ENCODE measurements around the gene APOL1. TPM values are rescaled to one million over a fixed set of nuclear protein-coding genes. Genes with fewer than 3 reads are reported as not detected.

APOL1 gene
- total and polyA plus RNA-seq, 2 of the 4 experiments (the other 2 are of a cell fraction): 0.36 to 0.77 TPM

GRCh38 chr22:36215981-36216380 is 37.0 kb upstream of the APOL1 start:
- no CpG with 5 or more reads among the region's 2 CpGs for WGBS, 2 experiments (ENCODE audit: extremely low coverage in 2 of 2, insufficient read length in 1 of 2)
- POLR2A ChIA-PET (ENCODE audit: unreplicated experiment): no interaction called here
- TF ChIP-seq CEBPB (IDR thresholded peaks at IDR 0.05; ENCODE audit: low read depth, low read length) (no peak), RCOR1 (IDR thresholded peaks at IDR 0.05; ENCODE audit: insufficient replicate concordance, low read length) (no peak), POLR2A (IDR thresholded peaks at IDR 0.05; ENCODE audit: low read depth, low read length) (no peak), RAD21 (IDR thresholded peaks at IDR 0.05; ENCODE audit: low read length) (no peak), RFX5 (IDR thresholded peaks at IDR 0.05; ENCODE audit: low read depth, low read length) (no peak), ELK1 (IDR thresholded peaks at IDR 0.05; ENCODE audit: borderline replicate concordance, low read depth, low read length) (no peak), MAZ (IDR thresholded peaks at IDR 0.05; ENCODE audit: borderline replicate concordance, low read depth, low read length) (no peak)

More at GRCh38 chr22:36215981-36216380, 37.0 kb upstream of the APOL1 start:
- ATAC-seq (ENCODE audit: low read depth) (no peak), DNase-seq (no peak)
- Histone ChIP-seq H2BK15ac (ENCODE audit: low read depth, low read length) (no peak overlapping the region), H3K14ac (replicated peaks; ENCODE audit: low read depth, low read length) (no peak overlapping the region), H3K56ac (ENCODE audit: extremely low read depth, insufficient read depth, low read length) (no peak overlapping the region), H2BK20ac (ENCODE audit: low read depth, low read length) (no peak overlapping the region), H3K27me3 (ENCODE audit: control insufficient read depth, insufficient read depth, low read length) (peaks cover 53% of the 10 kb centered on the region), H3K4me1 (ENCODE audit: control insufficient read depth, insufficient read depth, low read length) (peaks cover 3% of the 10 kb centered on the region; the same call in 1 of the 2 replicates), H2AK5ac (ENCODE audit: low read depth, low read length) (no peak overlapping the region), H2BK120ac (ENCODE audit: low read depth, low read length) (no peak overlapping the region), H2BK5ac (ENCODE audit: low read depth, low read length, poor library complexity, severe bottlenecking) (no peak overlapping the region), H4K8ac (ENCODE audit: low read depth in 2 of 2, low read length in 2 of 2) (no peak overlapping the region), H3K23ac (ENCODE audit: low read depth, low read length) (no peak overlapping the region), H3K4me3 (ENCODE audit: insufficient read depth, low read depth, low read length) (no peak overlapping the region), H3K9me1 (ENCODE audit: insufficient read depth, low read length) (peaks cover 4% of the 10 kb centered on the region; the same call in 1 of the 2 replicates), H2AK9ac (replicated peaks; ENCODE audit: low read depth, low read length, poor library complexity) (no peak overlapping the region), H2AFZ (replicated peaks; ENCODE audit: low read length, poor library complexity) (no peak overlapping the region), H3K27ac (ENCODE audit: insufficient read depth, low read length) (no peak overlapping the region), H3K79me1 (ENCODE audit: low read depth in 1 of 2, low read length in 2 of 2) (no peaks in the 10 kb centered on the region), H4K91ac (ENCODE audit: insufficient read depth, low read depth, low read length) (no peak overlapping the region), H3K4ac (ENCODE audit: low read depth, low read length) (no peak overlapping the region), H4K20me1 (ENCODE audit: insufficient read depth, low read length) (no peaks in the 10 kb centered on the region), H3K18ac (ENCODE audit: low read depth, low read length) (no peak overlapping the region), H3K9ac (ENCODE audit: low read depth, low read length) (no peak overlapping the region), H3K9me3 (ENCODE audit: control insufficient read depth, insufficient read depth, low read length) (no peaks in the 10 kb centered on the region), H3K36me3 (ENCODE audit: control insufficient read depth, insufficient read depth, low read length) (no peaks in the 10 kb centered on the region), H4K5ac (ENCODE audit: low read depth, low read length) (no peak overlapping the region), H3K4me2 (ENCODE audit: low read depth, low read length) (no peak overlapping the region)
- intact Hi-C loops (cut with micrococcal nuclease): no loop called here
- CTCF ChIA-PET: no interaction called here
- in situ Hi-C loops (cut with MboI; ENCODE audit: low sequenced_read_pairs): no loop called here
- BruUV-seq (replicated peaks): no TSS peak
- dilution Hi-C loops (cut with HindIII; ENCODE audit: low sequenced_read_pairs, unreplicated experiment): no loop called here

Data from IMR-90 (cell line).